K562 (cell line): ENCODE measurements around the gene ERCC2. TPM values are rescaled to one million over a fixed set of nuclear protein-coding genes. Genes with fewer than 3 reads are reported as not detected.
A peak's percentile ranks its signal among the peaks of the same experiment; 100 is the strongest.

Experiments
- CAMTA2 ChIP-seq: fragments of 250-450 bp; sonication (Bioruptor Pico); conservative IDR thresholded peaks from 2 replicates; pipeline ENCODE4 v1.5.1; 2022
- CBX2 ChIP-seq: fragments of 200-600 bp; sonication (generic); IDR thresholded peaks from one replicate; pipeline ENCODE4 v1.6.1; 2012; ENCODE audit warnings: mild to moderate bottlenecking, low read length, inconsistent platforms; ENCODE audit not compliant: insufficient read depth, poor library complexity, severe bottlenecking
- FOXA3 ChIP-seq, 2 experiments: fragments of 450-650 bp in 1 of 2; sonication (generic) in 1 of 2; formaldehyde crosslinking; IDR thresholded peaks in 1 of 2; conservative IDR thresholded peaks in 1 of 2; 2 replicates each; pipeline versions ENCODE4 v1.4.0 to v1.8.0; 2020 to 2022; ENCODE audit warnings: mild to moderate bottlenecking in 2 of 2, missing genetic modification reagents in 1 of 2
- FOXM1 ChIP-seq, 2 experiments: fragments of 450-650 bp in 1 of 2; sonication (generic) in 1 of 2; formaldehyde crosslinking in 1 of 2; IDR thresholded peaks; 2 replicates each; pipeline versions ENCODE4 v1.6.1 to v1.9.0; 2017 to 2022; ENCODE audit warnings: low read depth in 2 of 2, mild to moderate bottlenecking in 2 of 2, missing genetic modification reagents in 1 of 2, moderate library complexity in 1 of 2
- GABPB2 ChIP-seq: fragments of 250-450 bp; sonication (Bioruptor Pico); conservative IDR thresholded peaks from 2 replicates; pipeline ENCODE4 v1.5.1; 2021; ENCODE audit warnings: mild to moderate bottlenecking
- KLF1 ChIP-seq: fragments of 450-650 bp; IDR thresholded peaks from 2 replicates; pipeline ENCODE4 v1.6.1; 2016; ENCODE audit warnings: missing genetic modification characterization, missing compliant biosample characterization
- NFE2 ChIP-seq: IDR thresholded peaks from 2 replicates; pipeline ENCODE4 v1.6.1; 2014; ENCODE audit warnings: antibody characterized with exemption, low read depth
- NUFIP1 ChIP-seq: fragments of 450-650 bp; IDR thresholded peaks from 2 replicates; pipeline ENCODE4 v1.6.1; 2018; ENCODE audit not compliant: partially characterized antibody
- POLR3A ChIP-seq: IDR thresholded peaks from 2 replicates; pipeline ENCODE4 v1.6.1; 2011; ENCODE audit warnings: borderline replicate concordance, mild to moderate bottlenecking, moderate library complexity; ENCODE audit not compliant: insufficient read length, insufficient read depth; ENCODE audit errors: extremely low read depth
- POLR3G ChIP-seq: IDR thresholded peaks from 2 replicates; pipeline ENCODE4 v1.6.1; 2011; ENCODE audit not compliant: insufficient read length, insufficient replicate concordance; ENCODE audit errors: extremely low read depth
- RBM34 ChIP-seq: fragments of 200-400 bp; formaldehyde crosslinking; IDR thresholded peaks from 2 replicates; pipeline ENCODE4 v1.6.1; 2018; ENCODE audit warnings: low read length, borderline replicate concordance; ENCODE audit not compliant: insufficient read depth
- SMARCE1 ChIP-seq: fragments of 450-650 bp; IDR thresholded peaks from 2 replicates; pipeline ENCODE4 v1.7.1; 2016; ENCODE audit warnings: mild to moderate bottlenecking
- U2AF2 ChIP-seq: fragments of 200-400 bp; formaldehyde crosslinking; optimal IDR thresholded peaks from 2 replicates; pipeline ENCODE3; 2017; ENCODE audit warnings: low read depth, mild to moderate bottlenecking, low read length
- ZNF121 ChIP-seq: sonication (generic); formaldehyde crosslinking; conservative IDR thresholded peaks from 2 replicates; pipeline ENCODE4 v1.8.0; 2022; ENCODE audit warnings: missing genetic modification reagents
- ZNF197 ChIP-seq: fragments of 200-800 bp; sonication (Bioruptor generic); IDR thresholded peaks from 2 replicates; pipeline ENCODE4 v1.6.1; 2016; ENCODE audit warnings: low read depth, missing genetic modification characterization, missing compliant biosample characterization
- ZNF232 ChIP-seq: sonication (generic); formaldehyde crosslinking; IDR thresholded peaks from 2 replicates; pipeline ENCODE4 v1.8.0; 2022; ENCODE audit warnings: mild to moderate bottlenecking, missing genetic modification reagents
- ZNF282 ChIP-seq: sonication (generic); formaldehyde crosslinking; IDR thresholded peaks from 2 replicates; pipeline ENCODE4 v1.8.1; 2023; ENCODE audit warnings: missing genetic modification reagents
- ZNF384 ChIP-seq: IDR thresholded peaks from 2 replicates; pipeline ENCODE4 v1.6.1; 2012; ENCODE audit warnings: low read depth, low read length, improper control_type of control experiment
- ZNF561 ChIP-seq: fragments of 450-650 bp; formaldehyde crosslinking; conservative IDR thresholded peaks from 2 replicates; pipeline ENCODE4 v1.4.0; 2020; ENCODE audit warnings: mild to moderate bottlenecking, moderate library complexity
- ZNF589 ChIP-seq: fragments of 200-800 bp; sonication (Bioruptor generic); IDR thresholded peaks from 2 replicates; pipeline ENCODE4 v1.6.1; 2016; ENCODE audit warnings: low read depth, missing genetic modification characterization, missing compliant biosample characterization
- ZNF695 ChIP-seq: fragments of 450-650 bp; formaldehyde crosslinking; IDR thresholded peaks from 2 replicates; pipeline ENCODE4 v1.4.0; 2020; ENCODE audit warnings: mild to moderate bottlenecking, moderate library complexity
- polyA plus RNA-seq, 8 experiments: library from polyadenylated mRNA; depleted of rRNA in 4 of 8; stranded (reverse) in 5 of 8; unstranded in 3 of 8; fragments of >200 nt; fragmentation: Nextera tagmentation in 2 of 8; fragmentation: Illumina TruSeq in 1 of 8; extraction: Ambion mirVana in 2 of 8; extraction: Trizol in 1 of 8; gene quantifications; 2 replicates each; pipeline versions ENCODE4 v1.2.1 to v1.2.3, GENCODE V29; 2011 to 2014; ENCODE audit warnings: inconsistent platforms in 1 of 8, missing spikeins in 1 of 8
- total RNA-seq, 7 experiments: library from RNA; depleted of rRNA in 6 of 7; stranded (reverse); fragments of >200 nt in 6 of 7; fragmentation: Illumina TruSeq in 2 of 7; extraction: Trizol in 2 of 7; gene quantifications; 2 replicates each; pipeline versions ENCODE4 v1.2.1 to v1.2.3, GENCODE V29; 2011 to 2021; ENCODE audit warnings: low replicate concordance in 1 of 7
- TF ChIP-seq, protein P1 (sequence below): fragments of 250-450 bp; sonication (Bioruptor Pico); IDR thresholded peaks from 2 replicates; pipeline ENCODE4 v1.5.0; 2022; ENCODE audit warnings: mild to moderate bottlenecking
- TF ChIP-seq, protein P2 (sequence below): sonication (generic); formaldehyde crosslinking; IDR thresholded peaks from 2 replicates; pipeline ENCODE4 v1.9.0; 2022; ENCODE audit warnings: mild to moderate bottlenecking, missing genetic modification reagents
- TF ChIP-seq, protein P3 (sequence below): fragments of 250-450 bp; sonication (Bioruptor Pico); IDR thresholded peaks from 2 replicates; pipeline ENCODE4 v1.5.1; 2021; ENCODE audit warnings: mild to moderate bottlenecking

ERCC2 gene
- total and polyA plus RNA-seq, 9 of the 15 experiments (the other 6 are each of a cell fraction or from before 2014, with no cell fraction given), result 2.2 to 55.9 (median 23.4) TPM

DNA sequence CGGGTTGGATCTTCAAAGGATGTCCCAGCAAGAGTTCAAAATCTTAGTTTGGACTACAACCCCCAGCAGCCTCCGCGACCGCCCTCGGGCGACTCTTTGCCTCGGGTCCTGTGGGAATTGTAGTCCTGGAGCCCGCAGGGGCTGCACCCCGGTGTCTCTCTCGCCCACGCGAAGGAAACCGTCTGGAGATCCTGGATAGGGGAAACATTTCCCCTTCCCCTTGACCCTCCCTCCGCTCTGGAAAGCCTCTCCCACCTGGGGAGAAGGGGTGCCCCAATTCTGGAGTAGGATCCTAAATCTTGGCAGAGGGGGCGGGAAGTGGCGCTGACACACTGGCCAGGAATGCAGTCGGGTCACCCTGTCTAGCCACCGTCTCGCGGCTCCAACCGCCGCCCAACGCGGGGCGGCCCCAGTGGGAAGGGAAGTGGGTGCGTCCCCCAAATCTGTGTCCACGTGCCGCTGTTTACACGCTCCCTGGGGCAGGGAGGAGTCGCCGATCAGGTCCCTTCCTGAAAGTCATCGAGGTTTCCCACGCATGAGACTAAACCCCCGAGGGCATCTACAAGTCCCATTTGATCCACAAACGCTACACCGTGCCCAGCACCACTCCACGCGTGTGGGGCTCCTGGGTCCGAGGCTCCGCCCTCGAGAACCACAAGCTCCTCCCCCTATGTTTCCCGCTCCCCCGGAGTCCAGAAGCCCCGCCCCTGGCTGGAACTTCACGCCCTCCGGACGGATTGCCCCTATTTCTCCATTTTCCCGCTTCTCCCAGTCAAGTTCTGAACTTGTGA is 35.3 kb upstream of the ERCC2 start (continued):
- TF ChIP-seq, protein P1, sequence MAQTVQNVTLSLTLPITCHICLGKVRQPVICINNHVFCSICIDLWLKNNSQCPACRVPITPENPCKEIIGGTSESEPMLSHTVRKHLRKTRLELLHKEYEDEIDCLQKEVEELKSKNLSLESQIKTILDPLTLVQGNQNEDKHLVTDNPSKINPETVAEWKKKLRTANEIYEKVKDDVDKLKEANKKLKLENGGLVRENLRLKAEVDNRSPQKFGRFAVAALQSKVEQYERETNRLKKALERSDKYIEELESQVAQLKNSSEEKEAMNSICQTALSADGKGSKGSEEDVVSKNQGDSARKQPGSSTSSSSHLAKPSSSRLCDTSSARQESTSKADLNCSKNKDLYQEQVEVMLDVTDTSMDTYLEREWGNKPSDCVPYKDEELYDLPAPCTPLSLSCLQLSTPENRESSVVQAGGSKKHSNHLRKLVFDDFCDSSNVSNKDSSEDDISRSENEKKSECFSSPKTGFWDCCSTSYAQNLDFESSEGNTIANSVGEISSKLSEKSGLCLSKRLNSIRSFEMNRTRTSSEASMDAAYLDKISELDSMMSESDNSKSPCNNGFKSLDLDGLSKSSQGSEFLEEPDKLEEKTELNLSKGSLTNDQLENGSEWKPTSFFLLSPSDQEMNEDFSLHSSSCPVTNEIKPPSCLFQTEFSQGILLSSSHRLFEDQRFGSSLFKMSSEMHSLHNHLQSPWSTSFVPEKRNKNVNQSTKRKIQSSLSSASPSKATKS (CRISPR knock-in tag), result no peak
- no peak; a peak in 1 of 4 replicates for TF ChIP-seq FOXA3 (CRISPR knock-in tag; conservative IDR thresholded peaks at IDR 0.05 in 1 of 2, IDR thresholded peaks at IDR 0.05 in 1 of 2)
- no peak for TF ChIP-seq CAMTA2
- no peak for TF ChIP-seq POLR3G
- TF ChIP-seq, protein P2, sequence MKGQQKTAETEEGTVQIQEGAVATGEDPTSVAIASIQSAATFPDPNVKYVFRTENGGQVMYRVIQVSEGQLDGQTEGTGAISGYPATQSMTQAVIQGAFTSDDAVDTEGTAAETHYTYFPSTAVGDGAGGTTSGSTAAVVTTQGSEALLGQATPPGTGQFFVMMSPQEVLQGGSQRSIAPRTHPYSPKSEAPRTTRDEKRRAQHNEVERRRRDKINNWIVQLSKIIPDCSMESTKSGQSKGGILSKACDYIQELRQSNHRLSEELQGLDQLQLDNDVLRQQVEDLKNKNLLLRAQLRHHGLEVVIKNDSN (CRISPR knock-in tag), result peak; percentile 81
- no peak for TF ChIP-seq ZNF232 (CRISPR knock-in tag)
- peak; percentile 53; the same call in 1 of the 2 replicates for TF ChIP-seq ZNF589 (CRISPR knock-in tag)
- TF ChIP-seq SMARCE1, result no peak
- no peak for TF ChIP-seq NUFIP1
- TF ChIP-seq CBX2, result no peak
- TF ChIP-seq, protein P3, sequence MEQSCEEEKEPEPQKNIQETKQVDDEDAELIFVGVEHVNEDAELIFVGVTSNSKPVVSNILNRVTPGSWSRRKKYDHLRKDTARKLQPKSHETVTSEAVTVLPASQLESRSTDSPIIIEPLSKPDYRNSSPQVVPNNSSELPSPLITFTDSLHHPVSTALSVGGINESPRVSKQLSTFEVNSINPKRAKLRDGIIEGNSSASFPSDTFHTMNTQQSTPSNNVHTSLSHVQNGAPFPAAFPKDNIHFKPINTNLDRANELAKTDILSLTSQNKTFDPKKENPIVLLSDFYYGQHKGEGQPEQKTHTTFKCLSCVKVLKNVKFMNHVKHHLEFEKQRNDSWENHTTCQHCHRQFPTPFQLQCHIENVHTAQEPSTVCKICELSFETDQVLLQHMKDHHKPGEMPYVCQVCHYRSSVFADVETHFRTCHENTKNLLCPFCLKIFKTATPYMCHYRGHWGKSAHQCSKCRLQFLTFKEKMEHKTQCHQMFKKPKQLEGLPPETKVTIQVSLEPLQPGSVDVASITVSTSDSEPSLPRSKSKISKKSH, result no peak
- no peak for TF ChIP-seq ZNF695 (CRISPR knock-in tag)
- 0 out of 2 replicates have a peak, but pooled peaks have one; percentile 3 for TF ChIP-seq ZNF384
- no peak for TF ChIP-seq RBM34
- TF ChIP-seq POLR3A, result no peak
- no peak for TF ChIP-seq ZNF282 (CRISPR knock-in tag)
- TF ChIP-seq ZNF121 (CRISPR knock-in tag), result no peak
- TF ChIP-seq KLF1 (tag), result 0 out of 2 replicates have a peak, but pooled peaks have one; percentile 5
- TF ChIP-seq GABPB2 (CRISPR knock-in tag), result no peak; the same call in 1 of the 2 replicates
- TF ChIP-seq ZNF197, result no peak
- TF ChIP-seq U2AF2, result no peak
- TF ChIP-seq ZNF561 (CRISPR knock-in tag), result no peak
- no peak for TF ChIP-seq NFE2
- no peak for TF ChIP-seq FOXM1 (IDR thresholded peaks at IDR 0.05; ENCODE audit: low read depth)
- no peak for TF ChIP-seq FOXM1 (CRISPR knock-in tag; IDR thresholded peaks at IDR 0.05; ENCODE audit: low read depth)
